Measurements from ENCODE around the gene MTRF1.

GRCh38 chr13:41188584-41188983, 74.8 kb downstream of the MTRF1 start:
- TF ChIP-seq POU5F1 (IDR thresholded peaks at IDR 0.05; ENCODE audit: borderline replicate concordance, low read depth, low read length, partially characterized antibody) (no peak), CTCF (IDR thresholded peaks at IDR 0.05 in 2 of 3, conservative IDR thresholded peaks at IDR 0.05 in 1 of 3; ENCODE audit: insufficient read depth in 2 of 3, low read depth in 1 of 3, low read length in 3 of 3) (no peak), ZNF518B (CRISPR knock-in tag; IDR thresholded peaks at IDR 0.05) (no peak), KAT2B (IDR thresholded peaks at IDR 0.05; ENCODE audit: low read depth, low read length) (no peak)
